ENCODE data around the gene RETREG1. TPM values are rescaled to one million over a fixed set of nuclear protein-coding genes. Genes with fewer than 3 reads are reported as not detected.

The RETREG1 gene
- polyA plus RNA-seq, 1 of the 3 experiments (the other 2 are of a cell fraction), result 0.43 TPM

GRCh38 chr5:16579142-16579847, 37.5 kb downstream of the RETREG1 start:
- 65% methylated on average over 5 of the region's 6 CpGs for WGBS (ENCODE audit: low lambda C conversion rate)
- peak overlapping the region in 1 of 2 experiments; percentile 35; a peak in 1 of 4 replicates for H3K27ac ChIP-seq (ENCODE audit: low read depth in 2 of 2, low read length in 1 of 2)
- ChIA-PET CTCF (interaction anchor here (0.9 to 2.4 kb wide), 6 partner anchors 8 to 611 kb away, joined by 3 to 7 read pairs (median 6); no protein-coding TSS in a partner anchor), POLR2A (no interaction called here)
- no peaks in the 10 kb centered on the region for H3K36me3 ChIP-seq (replicated peaks in 1 of 2; ENCODE audit: control insufficient read depth in 1 of 2, insufficient read depth in 2 of 2, low read length in 1 of 2)
- no peaks in the 10 kb centered on the region for H4K20me1 ChIP-seq (ENCODE audit: insufficient read depth)
- no peaks in the 10 kb centered on the region for H3K9me2 ChIP-seq
- H3K9me3 ChIP-seq, result no peaks in the 10 kb centered on the region
- no peak overlapping the region for H2AFZ ChIP-seq (ENCODE audit: low read depth)
- H3K27me3 ChIP-seq (ENCODE audit: insufficient read depth), result no peaks in the 10 kb centered on the region
- TF ChIP-seq GATA2 (CRISPR knock-in tag; IDR thresholded peaks at IDR 0.05), result no peak
- no peak for TF ChIP-seq TEAD4 (IDR thresholded peaks at IDR 0.05; ENCODE audit: borderline replicate concordance, insufficient read depth)
- no peak for TF ChIP-seq RXRA (IDR thresholded peaks at IDR 0.05; ENCODE audit: borderline replicate concordance, low read depth)
- TF ChIP-seq EP300 (IDR thresholded peaks at IDR 0.05; ENCODE audit: borderline replicate concordance in 1 of 2, low read depth in 1 of 2, low read length in 1 of 2), result no peak
- TF ChIP-seq SIN3A (IDR thresholded peaks at IDR 0.05; ENCODE audit: borderline replicate concordance, low read depth, low read length), result no peak
- TF ChIP-seq GABPA (IDR thresholded peaks at IDR 0.05; ENCODE audit: low read depth), result no peak
- TF ChIP-seq, protein P1, sequence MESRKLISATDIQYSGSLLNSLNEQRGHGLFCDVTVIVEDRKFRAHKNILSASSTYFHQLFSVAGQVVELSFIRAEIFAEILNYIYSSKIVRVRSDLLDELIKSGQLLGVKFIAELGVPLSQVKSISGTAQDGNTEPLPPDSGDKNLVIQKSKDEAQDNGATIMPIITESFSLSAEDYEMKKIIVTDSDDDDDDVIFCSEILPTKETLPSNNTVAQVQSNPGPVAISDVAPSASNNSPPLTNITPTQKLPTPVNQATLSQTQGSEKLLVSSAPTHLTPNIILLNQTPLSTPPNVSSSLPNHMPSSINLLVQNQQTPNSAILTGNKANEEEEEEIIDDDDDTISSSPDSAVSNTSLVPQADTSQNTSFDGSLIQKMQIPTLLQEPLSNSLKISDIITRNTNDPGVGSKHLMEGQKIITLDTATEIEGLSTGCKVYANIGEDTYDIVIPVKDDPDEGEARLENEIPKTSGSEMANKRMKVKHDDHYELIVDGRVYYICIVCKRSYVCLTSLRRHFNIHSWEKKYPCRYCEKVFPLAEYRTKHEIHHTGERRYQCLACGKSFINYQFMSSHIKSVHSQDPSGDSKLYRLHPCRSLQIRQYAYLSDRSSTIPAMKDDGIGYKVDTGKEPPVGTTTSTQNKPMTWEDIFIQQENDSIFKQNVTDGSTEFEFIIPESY (IDR thresholded peaks at IDR 0.05; ENCODE audit: borderline replicate concordance, low read depth), result no peak
- TF ChIP-seq YY1 (IDR thresholded peaks at IDR 0.05; ENCODE audit: low read depth), result no peak
- TF ChIP-seq, protein P2, sequence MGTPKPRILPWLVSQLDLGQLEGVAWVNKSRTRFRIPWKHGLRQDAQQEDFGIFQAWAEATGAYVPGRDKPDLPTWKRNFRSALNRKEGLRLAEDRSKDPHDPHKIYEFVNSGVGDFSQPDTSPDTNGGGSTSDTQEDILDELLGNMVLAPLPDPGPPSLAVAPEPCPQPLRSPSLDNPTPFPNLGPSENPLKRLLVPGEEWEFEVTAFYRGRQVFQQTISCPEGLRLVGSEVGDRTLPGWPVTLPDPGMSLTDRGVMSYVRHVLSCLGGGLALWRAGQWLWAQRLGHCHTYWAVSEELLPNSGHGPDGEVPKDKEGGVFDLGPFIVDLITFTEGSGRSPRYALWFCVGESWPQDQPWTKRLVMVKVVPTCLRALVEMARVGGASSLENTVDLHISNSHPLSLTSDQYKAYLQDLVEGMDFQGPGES (IDR thresholded peaks at IDR 0.05; ENCODE audit: low read depth, low read length), result no peak
- H3K4me3 ChIP-seq (ENCODE audit: low read depth in 2 of 2, low read length in 1 of 2), result no peak overlapping the region
- peak; percentile 41 for DNase-seq
- H3K4me1 ChIP-seq (ENCODE audit: control insufficient read depth in 1 of 2, insufficient read depth in 2 of 2, low read depth in 1 of 2, low read length in 1 of 2), result peaks cover 7 to 12% of the 10 kb centered on the region in 2 experiments
- no peak overlapping the region for H3K4me2 ChIP-seq
- H3K9ac ChIP-seq, result no peak overlapping the region
- peaks cover 15% of the 10 kb centered on the region for H3F3A ChIP-seq (replicated peaks; ENCODE audit: insufficient read depth)
- no peaks in the 10 kb centered on the region for H3K79me2 ChIP-seq (ENCODE audit: insufficient read depth)

DNA sequence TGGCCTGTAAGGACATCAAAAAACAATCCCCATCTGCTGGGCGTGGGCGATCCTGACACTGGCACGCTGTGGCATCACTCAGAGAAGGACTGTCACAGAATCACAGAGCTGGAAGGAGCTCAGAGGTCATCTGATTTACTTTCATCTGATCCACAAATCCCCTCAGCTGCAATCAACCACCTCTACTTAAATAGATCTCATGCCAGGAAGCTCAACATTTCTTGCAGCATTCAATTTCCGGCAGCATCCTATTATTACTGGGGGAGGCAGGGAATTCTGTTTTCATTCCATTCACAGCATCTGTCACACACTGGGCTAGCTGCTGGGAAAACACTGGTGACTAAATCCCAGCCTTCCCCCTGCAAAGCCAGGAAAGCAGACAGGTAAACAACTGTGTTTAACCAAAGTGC, 38.3 kb downstream of the RETREG1 start:
- Histone ChIP-seq H3K9ac (no peak overlapping the region), H3K4me2 (no peak overlapping the region), H3K27ac (ENCODE audit: low read depth in 2 of 2, low read length in 1 of 2) (peak overlapping the region in 1 of 2 experiments; percentile 35; a peak in 1 of 4 replicates), H4K20me1 (ENCODE audit: insufficient read depth) (no peaks in the 10 kb centered on the region), H3K36me3 (replicated peaks in 1 of 2; ENCODE audit: control insufficient read depth in 1 of 2, insufficient read depth in 2 of 2, low read length in 1 of 2) (no peaks in the 10 kb centered on the region), H3K27me3 (ENCODE audit: insufficient read depth) (no peaks in the 10 kb centered on the region), H3F3A (replicated peaks; ENCODE audit: insufficient read depth) (peaks cover 15% of the 10 kb centered on the region), H3K9me2 (no peaks in the 10 kb centered on the region), H3K9me3 (no peaks in the 10 kb centered on the region), H3K79me2 (ENCODE audit: insufficient read depth) (no peaks in the 10 kb centered on the region), H2AFZ (ENCODE audit: low read depth) (no peak overlapping the region), H3K4me3 (ENCODE audit: low read depth in 2 of 2, low read length in 1 of 2) (no peak overlapping the region), H3K4me1 (ENCODE audit: control insufficient read depth in 1 of 2, insufficient read depth in 2 of 2, low read depth in 1 of 2, low read length in 1 of 2) (peaks cover 7 to 12% of the 10 kb centered on the region in 2 experiments)
- POLR2A ChIA-PET, result no interaction called here
- CTCF ChIA-PET, result interaction anchor here (0.6 to 2.4 kb wide), 5 partner anchors 26 to 1757 kb away, joined by 3 to 7 read pairs (median 6); no protein-coding TSS in a partner anchor
- peak; percentile 9 for DNase-seq
- 88% methylated on average over 4 of the region's 4 CpGs for WGBS (ENCODE audit: low lambda C conversion rate)
- TF ChIP-seq SIN3A (IDR thresholded peaks at IDR 0.05; ENCODE audit: borderline replicate concordance, low read depth, low read length) (no peak), RAD21 (IDR thresholded peaks at IDR 0.05; ENCODE audit: low read length) (no peak), EZH2phosphoT487 (IDR thresholded peaks at IDR 0.05; ENCODE audit: borderline replicate concordance, low read depth) (no peak), EP300 (IDR thresholded peaks at IDR 0.05; ENCODE audit: borderline replicate concordance in 1 of 2, low read depth in 1 of 2, low read length in 1 of 2) (no peak), NFIC (IDR thresholded peaks at IDR 0.05; ENCODE audit: borderline replicate concordance) (no peak), GABPA (IDR thresholded peaks at IDR 0.05; ENCODE audit: low read depth) (no peak), RFX5 (IDR thresholded peaks at IDR 0.05; ENCODE audit: low read length) (no peak), FOXJ3 (CRISPR knock-in tag; IDR thresholded peaks at IDR 0.05) (no peak), FOSL2 (IDR thresholded peaks at IDR 0.05; ENCODE audit: borderline replicate concordance, low read depth) (no peak), POLR2AphosphoS5 (IDR thresholded peaks at IDR 0.05; ENCODE audit: low read depth, low read length) (no peak), RXRA (IDR thresholded peaks at IDR 0.05; ENCODE audit: borderline replicate concordance, low read depth) (no peak), NRF1 (IDR thresholded peaks at IDR 0.05; ENCODE audit: low read depth, low read length) (no peak)
- TF ChIP-seq, protein P1 (IDR thresholded peaks at IDR 0.05; ENCODE audit: borderline replicate concordance, low read depth), result no peak
- TF ChIP-seq, protein P3, sequence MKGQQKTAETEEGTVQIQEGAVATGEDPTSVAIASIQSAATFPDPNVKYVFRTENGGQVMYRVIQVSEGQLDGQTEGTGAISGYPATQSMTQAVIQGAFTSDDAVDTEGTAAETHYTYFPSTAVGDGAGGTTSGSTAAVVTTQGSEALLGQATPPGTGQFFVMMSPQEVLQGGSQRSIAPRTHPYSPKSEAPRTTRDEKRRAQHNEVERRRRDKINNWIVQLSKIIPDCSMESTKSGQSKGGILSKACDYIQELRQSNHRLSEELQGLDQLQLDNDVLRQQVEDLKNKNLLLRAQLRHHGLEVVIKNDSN (IDR thresholded peaks at IDR 0.05; ENCODE audit: borderline replicate concordance, low read depth), result no peak

Measured in SK-N-SH (cell line).